T-helper 9 cell (primary cell): ENCODE results near the gene SNAPC2.

Experiments
- DNase-seq: peaks from one replicate; pipeline ENCODE4 v3.0.0-alpha.2; 2020
- total RNA-seq, 2 donors: gene quantifications; one replicate each; lab custom pipeline; 2026; lab: John Stamatoyannopoulos, UW

Gene SNAPC2, protein sequence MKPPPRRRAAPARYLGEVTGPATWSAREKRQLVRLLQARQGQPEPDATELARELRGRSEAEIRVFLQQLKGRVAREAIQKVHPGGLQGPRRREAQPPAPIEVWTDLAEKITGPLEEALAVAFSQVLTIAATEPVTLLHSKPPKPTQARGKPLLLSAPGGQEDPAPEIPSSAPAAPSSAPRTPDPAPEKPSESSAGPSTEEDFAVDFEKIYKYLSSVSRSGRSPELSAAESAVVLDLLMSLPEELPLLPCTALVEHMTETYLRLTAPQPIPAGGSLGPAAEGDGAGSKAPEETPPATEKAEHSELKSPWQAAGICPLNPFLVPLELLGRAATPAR
- total RNA-seq, result 10.9 to 16.4 reads per million in 2 donors

DNA sequence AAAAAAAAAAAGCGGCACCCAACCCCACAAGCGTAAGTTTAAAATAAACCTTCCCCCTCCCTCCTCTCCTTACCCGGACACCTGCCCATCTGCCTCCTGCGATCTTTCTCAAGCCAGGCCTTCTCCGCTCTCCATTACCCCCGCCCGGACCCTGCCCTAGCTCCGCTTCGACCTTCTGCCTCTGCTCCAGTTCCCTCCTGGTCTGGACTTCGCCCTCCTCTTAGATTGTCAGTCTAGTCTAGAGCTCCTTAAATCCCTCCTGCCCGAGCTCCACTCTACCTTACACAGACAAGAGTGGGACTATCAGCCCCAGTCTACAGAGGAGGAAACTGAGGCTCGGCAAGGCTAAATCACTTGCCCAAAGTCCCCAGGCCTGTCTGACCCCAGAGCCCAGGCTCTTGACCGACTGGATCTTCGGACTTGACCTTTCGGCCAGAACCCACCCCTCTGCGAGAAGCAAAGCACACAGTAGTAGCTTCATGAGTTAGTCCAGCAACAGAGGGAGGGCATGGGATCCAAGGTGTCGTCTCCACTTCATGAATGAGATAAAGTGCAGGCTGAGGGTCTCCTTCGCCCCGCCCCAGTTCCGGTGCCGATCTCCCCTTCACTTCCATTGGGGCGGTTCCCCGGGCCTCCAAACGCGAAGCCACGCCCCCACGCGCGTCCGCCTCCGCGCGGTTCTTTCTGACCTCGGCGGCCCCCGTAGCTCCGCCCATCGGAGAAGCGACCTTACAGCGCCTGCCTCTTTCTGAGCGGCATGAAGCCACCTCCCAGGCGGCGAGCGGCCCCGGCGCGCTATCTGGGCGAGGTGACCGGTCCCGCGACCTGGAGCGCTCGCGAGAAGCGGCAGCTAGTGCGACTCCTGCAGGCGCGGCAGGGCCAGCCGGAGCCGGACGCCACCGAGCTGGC is at the start of gene SNAPC2:
TSS of gene SNAPC2 (plus strand) at position 729 of the 909 bp plus-strand sequence. CDS start at position 758, 29 bp downstream.
- peak; percentile 95 for DNase-seq

DNA sequence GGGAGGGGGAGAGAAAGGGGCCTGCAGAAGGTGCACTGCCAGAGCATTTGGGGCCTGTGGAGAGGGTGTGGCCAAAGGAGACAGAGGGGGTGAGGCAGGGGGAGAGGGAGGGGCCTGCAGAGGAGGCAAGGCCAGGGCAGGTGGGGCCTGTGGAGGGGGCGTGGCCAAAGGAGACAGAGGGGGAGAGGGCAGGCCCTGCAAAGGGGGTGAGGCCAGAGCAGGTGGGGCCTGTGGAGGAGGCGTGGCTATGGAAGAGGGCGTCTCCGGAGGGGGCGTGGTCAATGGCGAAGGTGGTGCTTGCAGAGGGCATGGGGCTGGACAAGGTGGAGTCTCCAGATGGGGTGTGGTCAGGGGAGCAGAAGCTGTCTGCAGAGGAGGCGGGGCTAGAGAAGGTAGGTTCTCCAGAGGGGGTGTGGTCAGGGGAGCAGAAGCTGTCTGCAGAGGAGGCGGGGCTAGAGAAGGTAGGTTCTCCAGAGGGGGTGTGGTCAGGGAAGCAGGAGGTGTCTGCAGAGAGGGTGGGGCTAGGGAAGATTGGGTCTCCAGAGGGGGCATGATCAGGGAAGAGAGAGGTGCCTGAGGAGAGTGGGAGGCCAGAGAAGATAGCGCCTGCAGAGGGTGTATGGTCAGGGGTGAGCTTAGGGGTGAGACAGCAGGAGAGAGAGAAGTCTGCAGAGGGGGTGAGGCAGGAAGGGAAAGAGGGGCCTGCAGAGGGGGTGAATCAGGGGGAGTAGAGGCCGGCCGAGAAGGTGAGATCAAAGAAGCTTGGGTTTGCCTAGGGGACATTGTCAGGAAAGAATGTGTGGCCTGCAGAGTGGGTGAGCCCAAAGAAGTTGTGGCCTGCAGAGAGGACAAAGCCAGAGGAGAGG is 49.3 kb upstream of the SNAPC2 start:
- peak; percentile 36 for DNase-seq

DNA sequence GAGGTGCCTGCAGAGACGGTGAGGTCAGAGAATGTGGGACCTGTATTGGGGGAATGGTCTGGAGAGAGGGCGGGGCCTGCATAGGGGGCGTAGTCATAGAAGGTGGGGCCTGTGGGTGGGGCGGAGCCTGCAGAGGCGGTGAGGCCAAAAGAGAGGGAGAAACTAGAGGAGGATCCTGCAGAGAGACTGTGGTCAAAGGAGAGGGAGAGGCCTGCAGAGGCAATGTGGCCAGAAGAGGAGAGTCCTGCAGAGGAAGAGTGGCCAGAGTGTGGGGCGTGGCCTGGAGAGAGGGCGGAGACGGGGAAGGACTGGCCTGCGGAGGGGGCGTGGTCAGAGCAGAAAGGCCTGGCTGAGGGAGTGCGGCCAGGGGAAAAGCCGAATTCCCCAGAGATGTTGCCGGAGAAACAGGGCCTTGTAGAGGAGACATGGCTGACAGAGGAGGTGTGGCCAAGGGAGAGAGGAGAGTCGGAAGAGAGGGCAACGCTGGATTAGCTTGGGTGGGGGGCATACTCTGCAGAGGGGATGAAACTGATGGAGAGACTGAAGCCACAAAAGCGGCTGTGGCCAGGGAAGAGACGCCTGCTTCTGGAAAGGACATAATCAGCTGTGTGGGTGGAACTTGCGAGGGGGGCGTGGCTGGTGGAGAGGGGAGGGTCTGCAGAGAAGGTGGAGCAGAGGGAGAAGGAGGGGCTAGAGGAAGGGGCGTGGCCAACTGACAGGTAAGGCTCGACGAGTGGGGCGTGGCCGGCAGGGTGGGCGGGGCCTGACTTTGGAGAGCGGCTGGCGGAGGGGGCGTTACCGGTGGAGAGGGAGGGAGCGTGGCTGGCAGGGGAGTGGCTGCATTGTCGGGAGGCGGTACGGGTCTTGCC is 48.5 kb upstream of the SNAPC2 start:
- peak; percentile 83 for DNase-seq

DNA sequence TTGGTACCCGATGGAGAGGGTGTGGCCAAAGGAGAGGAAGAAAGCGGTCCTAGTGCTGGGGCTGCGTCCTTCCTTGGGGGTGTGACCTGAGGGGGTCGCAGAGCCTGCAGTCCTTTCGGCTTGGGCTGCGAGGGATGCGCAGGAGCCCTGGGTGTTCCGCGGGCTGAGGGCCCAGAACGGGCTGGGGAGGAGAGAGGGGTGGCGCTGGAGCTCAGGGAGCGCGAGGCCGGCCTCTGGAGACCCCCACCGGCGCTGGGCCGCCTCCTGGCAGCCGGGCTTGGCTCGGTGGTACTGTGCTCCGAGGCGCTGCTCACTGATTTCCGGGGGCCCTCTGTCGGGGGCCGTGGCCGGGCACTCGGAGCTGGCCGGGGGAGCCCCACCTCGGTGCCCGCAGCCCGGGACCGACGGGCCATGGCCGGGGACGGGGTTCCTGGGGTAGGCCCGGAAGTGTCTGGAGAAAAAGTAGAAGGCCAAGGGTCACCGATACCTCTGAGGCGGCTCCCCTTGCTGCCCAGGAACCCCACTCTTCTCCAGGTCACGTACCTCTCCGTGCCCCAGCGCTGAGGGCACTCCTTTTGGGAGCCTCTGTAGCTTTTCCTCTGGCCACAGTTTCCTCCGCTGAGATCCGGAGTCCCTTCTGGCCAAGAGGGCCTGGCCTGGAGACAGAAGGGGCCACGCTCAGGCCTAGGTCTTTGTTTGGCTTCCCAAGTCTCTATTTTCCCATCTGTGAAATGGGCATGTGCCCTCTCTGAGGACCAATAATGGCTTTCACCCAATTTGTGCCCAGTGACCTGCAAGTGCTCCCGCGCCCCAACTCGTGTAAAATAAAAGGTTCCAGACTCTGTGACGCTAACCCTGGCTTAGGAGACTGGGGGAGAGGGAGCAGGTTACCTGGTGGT is 47.6 kb upstream of the SNAPC2 start:
- no peak for DNase-seq

DNA sequence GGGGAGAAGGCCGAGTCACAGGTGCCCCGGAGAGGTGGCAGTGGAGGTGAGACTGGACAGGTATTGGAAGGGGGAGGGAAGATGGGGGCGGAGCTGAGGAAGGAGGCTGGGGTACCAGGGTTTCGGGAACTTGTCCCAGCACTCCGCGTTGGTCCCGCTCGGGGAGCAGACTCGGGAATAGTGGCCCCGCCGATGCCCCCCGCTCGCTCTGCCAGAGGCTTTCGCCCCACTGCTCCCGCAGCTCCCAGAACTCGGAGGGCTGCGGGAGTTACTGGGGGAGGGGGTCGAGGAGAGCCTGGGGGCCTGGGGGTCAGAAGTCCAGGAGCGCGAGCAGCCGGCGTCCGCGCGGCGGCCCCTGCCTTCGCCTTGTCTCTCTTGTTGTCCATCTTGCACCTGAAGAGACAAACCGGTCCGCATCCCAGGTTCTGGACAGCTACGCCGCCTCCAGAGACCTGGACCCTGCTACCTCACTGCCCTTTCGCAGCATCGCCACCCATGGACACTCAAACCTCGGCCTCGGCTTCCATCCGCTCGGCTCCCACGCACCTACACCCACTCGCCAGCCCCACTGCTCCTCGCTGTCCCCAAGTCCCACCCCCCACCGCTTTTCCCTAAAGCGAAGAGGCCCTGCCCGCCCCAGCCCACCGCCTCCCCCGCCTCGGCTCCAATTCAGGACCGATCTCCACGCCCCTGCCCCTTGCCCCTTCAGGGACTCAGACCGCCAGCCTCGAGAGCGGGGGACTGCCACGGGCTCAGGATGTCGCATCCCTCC is 46.6 kb upstream of the SNAPC2 start:
- DNase-seq, result no peak

DNA sequence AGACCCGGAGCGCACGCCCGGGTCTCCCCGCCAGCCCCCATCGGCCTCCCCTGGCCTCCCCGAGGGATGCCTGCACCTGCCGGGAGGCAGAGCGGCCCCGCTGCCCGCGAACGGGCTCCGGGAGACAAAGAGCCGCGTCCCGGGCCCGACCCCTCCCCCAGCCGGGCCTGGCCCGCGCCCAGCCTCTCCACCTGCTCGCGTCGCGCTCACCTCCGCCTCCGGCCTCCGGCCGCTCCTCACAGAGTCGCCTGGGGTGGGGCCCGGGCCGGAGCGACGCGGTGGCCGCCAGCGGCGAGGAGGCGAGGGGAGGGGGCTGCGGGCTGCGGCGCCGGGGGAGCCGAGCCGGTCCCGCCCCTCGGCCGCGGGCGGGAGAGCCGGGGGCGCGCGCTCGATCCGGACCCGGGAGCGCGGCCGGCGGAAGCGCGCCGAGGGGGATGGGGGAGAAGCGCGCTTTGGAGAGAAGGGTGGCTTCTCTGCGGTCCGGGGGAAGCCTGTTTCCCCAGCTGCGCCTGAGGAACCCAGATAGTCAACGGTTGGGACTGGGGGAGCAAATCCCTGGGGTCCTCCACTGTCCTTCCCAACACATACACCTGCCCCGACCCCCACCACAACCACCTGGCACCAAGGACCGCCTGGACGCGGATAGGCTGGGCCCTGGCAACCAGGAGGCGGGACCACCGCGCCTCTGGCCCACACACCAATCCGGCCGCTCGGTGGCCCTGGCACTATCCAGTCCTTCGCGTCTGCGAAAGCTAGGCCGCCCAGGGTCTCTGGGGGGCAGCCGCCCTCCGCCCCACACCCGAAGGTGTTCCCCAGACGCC is 45.9 kb upstream of the SNAPC2 start, which contains the start of gene PRR36:
TSS of gene PRR36 (minus strand) at position 315 of the 821 bp plus-strand sequence. CDS start 701 bp downstream, outside the sequence.
- no peak for DNase-seq

DNA sequence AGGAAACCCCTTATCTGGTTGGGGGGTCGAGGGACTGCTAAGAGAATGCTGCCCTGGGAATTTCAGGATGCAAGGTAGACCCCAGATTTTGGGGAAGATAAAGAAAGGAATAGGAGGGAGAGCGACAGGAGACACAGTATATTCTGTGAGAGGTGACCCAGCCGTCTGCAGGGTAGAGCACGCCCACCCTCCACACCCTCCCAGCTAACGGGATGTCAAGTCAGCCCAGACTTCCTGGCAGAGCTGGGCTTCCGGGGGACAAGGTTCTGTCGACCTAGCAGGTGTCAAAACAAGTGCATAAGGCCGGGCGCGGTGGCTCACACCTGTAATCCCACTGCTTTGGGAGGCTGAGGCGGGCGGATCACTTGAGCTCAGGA is 45.3 kb upstream of the SNAPC2 start:
- DNase-seq, result no peak

DNA sequence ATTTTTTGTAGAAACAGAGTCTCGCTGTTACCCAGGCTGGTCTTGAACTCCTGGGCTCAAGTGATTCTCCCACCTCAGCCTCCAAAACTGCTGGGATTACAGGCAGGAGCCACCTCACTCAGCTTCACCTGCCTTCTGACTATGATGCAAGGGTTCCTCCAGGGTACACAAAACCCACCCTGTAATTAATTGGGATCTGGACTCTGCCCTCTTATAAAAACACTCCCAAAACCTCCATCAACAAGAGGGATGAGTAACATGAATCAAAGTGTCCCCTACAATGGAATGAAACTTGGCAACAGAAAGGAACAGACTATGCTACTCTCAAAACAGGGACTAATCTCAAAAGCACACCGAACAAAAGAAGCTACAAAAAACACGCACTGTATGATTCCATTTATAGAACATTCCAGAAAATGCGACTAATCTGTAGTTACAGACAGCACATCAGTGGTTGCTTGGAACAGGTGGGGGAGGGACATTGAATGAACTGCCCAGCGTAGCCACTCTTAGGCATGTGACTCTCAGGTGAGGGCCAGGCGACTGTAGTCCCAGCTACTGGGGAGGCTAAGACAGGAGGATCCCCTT is 42.8 kb upstream of the SNAPC2 start:
- no peak for DNase-seq

DNA sequence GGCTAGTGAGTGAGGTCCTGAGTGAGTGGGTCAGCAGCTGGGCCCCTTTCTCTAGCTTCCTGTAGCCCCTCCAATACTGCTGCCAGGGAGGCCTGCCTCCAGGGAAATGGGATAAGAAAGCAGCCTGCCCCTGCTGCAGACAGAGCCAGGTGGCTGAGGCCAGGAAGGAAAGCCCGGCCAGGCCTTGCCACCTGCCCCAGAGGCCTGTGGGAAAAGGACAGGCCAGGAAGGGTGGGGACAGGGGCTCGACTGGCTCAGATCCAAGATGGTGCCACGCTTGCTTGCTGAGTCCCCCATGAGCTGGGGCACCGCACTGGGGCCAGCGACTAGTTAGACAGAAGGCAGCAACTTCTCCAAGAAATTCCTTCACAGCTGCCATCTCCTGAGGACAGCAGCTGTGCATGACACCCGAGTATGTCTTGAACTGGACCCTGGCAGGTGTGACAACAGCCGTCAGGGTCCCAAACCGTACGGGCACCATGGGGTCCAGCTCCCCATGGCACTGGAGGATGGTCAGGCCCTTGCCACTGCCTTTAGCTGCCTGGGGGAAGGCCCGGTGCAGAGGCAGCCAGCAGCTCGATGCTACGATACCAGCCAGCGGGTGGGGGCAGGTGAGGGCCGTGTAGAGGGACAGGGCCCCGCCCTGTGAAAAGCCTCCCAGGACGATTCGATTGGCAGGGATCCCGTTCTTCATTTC is 40.9 kb upstream of the SNAPC2 start:
- no peak for DNase-seq

DNA sequence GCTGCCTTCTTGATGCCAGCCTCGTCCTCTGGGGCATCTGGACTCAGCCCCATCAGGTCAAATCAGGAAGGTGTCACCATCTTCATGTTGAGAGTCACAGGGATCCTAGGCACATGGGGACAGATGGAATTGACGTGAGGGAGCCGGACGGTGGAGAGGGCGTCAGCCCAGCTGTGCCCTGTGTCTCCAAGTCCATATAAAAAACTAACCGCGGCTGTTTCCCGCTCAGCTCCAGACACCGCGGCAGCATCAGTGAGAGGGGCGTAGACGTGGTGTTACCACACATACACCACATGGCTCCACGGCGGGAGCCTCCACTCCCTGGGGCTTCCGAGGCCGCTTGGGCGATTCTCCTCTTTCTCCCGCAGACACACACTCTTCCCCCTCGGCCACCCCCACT is 40.3 kb upstream of the SNAPC2 start:
- DNase-seq, result no peak

DNA sequence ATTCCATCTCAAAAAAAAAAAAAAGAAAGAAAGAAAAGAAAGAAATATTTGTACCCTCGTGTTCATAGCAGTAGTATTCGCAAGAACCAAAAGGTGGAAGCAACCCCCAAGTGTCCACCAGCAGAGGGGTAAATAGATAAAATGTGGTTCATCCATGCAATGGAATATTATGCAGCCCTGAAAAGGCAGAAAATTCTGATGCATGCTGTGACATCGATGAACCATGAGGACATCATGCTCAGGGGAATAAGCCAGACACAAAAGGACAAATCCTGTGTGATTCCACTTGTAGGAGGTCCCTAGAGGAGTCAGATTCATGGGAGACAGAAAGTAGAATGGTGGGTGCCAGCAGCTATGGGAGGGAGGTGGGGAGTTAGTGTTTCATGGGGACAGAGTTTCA is 38.2 kb upstream of the SNAPC2 start:
- DNase-seq, result no peak

DNA sequence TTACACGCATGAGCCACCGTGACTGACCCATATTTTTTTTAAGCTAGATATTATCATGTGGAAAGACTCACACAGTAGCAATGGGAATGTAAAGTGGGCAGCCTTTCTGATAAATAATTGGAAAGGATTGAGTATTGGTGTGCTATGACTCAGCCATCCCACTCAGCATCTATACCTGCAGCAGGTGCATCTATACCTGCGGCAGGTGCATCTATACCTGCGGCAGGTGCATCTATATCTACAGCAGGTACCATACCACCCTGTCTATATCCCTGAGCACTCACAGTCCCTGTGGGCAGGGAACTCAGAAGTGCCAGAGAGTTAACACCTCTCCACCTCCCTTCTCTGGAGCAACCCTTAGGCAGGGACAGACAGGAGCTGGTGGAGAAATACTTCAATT is 37.0 kb upstream of the SNAPC2 start:
- no peak for DNase-seq

DNA sequence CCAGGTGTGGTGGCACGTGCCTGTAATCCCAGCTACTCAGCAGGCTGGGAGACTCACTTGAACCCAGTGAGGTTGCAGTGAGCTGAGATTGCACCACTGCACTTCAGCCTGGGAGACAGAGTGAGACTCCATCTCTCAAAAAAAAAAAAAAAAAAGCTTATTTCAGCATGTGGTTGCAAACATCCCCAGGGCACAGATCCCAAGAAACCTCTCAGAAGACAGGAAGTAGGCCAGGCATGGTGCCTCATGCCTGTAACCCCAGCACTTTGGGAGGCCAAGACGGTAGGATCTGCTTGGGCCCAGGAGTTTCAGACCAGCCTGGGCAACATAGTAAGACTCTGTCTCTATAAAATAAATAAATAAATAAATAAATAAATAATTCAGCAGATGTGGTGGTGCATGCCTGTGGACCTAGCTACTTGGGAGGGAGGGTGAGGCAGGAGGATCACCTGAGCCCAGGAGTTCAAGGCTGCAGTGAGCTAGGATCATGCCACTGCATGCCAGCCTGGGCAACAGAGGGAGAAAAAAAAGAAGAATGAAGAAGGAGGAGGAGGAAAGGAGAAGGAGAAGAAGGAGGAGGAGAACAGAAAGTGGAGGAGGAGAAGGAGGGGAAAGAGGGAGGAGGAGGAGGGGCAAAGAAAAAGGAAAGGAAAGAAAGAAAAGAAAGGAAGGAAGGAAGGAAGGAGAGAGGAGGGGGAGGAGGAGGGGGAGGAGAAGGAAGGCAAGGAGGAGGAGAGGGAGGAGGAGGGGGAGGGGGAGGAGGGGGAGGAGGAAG is 36.2 kb upstream of the SNAPC2 start:
- no peak for DNase-seq

DNA sequence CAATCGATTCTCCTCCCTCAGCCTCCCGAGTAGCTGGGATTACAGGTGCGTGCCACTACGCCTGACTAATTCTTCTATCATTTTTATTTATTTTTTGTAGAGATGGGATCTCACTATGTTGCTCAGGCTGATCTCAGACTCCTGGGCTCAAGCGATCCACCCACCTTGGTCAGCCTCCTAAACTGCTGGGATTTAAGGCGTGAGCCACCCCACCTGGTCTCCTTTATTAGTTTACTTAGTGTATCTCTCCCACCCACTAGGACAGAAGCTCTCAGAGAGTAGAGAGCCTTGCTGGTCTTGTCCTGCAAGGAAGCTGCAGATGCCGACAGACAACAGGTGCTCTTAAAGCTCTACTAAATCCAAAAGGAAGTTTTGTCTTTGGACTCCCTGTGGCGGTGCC is 34.3 kb upstream of the SNAPC2 start:
- no peak for DNase-seq

DNA sequence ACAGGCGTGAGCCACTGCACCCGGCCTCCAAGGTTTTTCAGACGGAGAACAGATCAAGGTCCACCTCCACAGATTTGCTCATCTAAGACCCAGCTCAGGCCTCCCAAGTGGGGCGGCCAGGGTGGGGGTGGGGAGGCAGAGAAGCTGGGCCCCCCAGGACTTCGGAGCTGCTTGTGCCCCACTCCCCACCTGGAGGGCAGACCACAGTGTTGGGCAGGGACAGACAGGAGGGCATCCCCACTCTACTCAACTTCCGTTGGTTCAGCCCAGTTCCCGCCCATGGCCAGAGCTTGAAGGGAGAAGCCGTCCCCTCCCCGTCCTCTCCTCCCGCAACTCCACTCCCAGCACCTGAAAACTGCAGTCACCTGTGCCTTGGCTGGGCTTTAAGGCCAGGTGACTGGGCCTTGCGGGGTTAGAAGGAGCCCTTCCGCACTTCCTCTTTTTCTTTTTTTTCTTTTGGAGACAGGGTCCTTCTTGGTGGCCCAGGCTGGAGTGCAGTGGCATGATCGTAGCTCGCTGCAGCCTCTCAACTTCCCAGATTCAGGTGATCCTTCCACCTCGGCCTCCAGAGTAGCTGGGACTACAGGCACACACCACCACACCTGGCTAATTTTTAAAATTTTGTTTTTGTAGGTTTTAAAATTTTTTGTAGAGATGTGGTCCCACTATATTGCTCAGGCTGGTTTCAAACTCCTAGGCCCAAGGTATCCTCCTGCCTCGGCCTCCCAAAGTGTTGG is 32.6 kb upstream of the SNAPC2 start:
- no peak for DNase-seq

DNA sequence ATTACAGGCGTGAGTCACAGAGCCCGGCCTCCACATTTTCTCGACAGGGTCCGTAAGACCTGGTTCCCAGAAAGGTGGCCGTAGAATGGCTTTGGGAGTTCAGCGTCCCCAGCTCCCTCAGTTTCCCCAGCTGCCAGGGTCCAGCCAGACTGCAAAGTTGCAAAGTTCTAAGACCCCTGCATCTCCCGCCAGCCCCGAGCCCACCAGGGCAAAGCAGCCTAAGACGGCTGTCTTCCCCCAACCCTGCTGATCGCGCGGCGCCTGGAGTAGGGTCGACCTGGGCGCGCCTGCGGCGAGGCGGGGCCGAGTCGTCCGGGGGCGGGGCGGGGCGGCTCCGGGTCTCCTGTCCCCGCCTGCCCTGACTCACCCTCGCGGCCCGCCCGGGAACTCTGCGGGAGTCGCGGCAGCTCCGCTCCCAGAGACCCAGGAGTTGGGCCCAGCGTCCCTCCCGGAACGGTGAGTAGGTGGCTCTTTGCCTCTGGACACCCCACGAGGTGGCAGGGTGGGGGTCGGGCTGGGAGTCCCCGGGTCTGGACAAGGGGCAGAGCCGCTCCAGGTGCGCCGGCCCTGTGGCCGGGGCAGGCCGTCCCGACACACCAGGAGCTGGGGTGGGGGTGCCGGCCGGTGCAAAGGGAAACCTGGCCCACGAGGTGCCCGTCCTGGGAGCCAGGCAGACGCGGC is 31.9 kb upstream of the SNAPC2 start, which contains the start of gene LRRC8E:
TSS of gene LRRC8E (plus strand) at position 366 of the 681 bp plus-strand sequence. CDS start 7,094 bp downstream, outside the sequence.
- no peak for DNase-seq
